Stimulated activated CD8-positive, alpha-beta memory T cell treated with anti-CD3 and anti-CD28 coated beads, Interleukin-7, amount 100 ng/mL, for 24 hours (primary cell): ENCODE measurements around the gene DNAL1.
"Not testable (repeated sequence)": the region's sequence is repeated elsewhere in the genome, so short reads cannot be mapped to it uniquely, and the experiment has no call there.

Source experiments
- DNase-seq: peaks from one replicate; pipeline ENCODE4 v3.0.0-alpha.2; 2020; ENCODE audit warnings: low read depth

The DNAL1 gene

GRCh38 chr14:73640796-73641365 lies 3.9 kb upstream of the DNAL1 start:
- DNase-seq, result no peak

DNA sequence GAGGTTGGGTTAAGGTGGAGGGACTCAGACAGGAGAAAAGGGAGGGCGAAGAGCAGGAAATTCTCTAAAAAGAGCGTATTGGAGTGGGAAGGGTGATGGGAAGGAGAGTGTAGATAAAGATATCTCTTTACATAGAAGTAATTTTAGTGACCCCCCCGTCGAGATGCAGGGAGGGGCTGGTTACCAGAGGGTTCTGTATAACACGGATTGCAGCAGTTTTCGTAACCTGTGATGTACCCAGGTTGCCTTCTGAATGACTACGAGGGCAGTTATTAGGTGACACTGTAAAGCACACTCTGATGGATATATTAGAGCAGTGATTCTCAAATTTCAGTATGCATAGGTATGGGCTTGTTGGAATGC lies 443 bp downstream of the DNAL1 start:
- no peak for DNase-seq

GRCh38 chr14:73651005-73651404 lies 6.2 kb downstream of the DNAL1 start:
- DNase-seq, result no peak

DNA sequence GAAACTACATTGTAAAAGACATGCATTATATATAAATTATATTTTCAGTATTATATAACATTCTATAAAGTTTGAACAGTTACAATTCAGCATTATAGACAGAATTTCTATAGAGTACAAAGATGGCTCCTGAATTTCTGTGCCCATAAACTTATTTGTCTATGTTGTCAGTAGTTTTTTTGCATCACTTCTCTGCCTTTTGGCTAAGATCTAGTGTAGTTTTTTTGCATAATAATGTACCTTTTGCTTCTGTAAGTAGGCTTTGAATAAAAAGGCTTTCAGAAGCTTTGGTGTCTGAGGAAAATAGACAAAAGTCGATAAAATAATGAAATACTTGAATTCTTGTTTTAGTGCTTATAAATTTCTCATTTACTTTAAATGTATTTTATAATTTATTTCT lies 11.1 kb downstream of the DNAL1 start:
- DNase-seq, result no peak

GRCh38 chr14:73659202-73659601 lies 14.4 kb downstream of the DNAL1 start:
- DNase-seq, result not testable (repeated sequence)

- no peak for DNase-seq
Observed at GRCh38 chr14:73660511-73660910, 15.7 kb downstream of the DNAL1 start.

GRCh38 chr14:73661872-73662271 lies 17.1 kb downstream of the DNAL1 start:
- DNase-seq, result no peak

DNA sequence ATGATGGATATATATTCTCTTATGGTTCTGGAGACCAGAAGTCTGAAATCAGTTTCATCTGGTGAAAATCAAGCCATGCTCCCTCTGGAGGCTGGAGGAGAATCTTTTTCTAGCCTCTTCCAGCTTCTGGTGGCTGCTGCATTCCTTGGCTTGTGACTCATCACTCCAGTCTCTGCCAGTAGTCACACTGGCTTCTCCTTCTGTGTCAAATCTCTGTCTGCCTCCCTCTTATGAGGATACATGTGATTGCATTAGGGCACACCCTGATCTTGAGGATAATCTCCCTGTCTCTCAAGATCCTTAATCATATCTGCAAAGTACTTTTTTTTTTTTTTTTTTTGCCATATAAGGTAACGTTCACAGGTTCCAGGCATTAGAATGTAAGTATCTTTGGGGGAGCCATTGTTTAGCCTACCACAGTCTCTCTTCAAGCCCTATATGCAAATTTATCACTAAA lies 17.7 kb downstream of the DNAL1 start:
- no peak for DNase-seq

GRCh38 chr14:73663548-73664212 lies 18.9 kb downstream of the DNAL1 start:
- DNase-seq, result no peak

GRCh38 chr14:73665130-73665529 lies 20.3 kb downstream of the DNAL1 start:
- DNase-seq, result no peak

- DNase-seq, result no peak
Observed at GRCh38 chr14:73666583-73666982, 21.8 kb downstream of the DNAL1 start.

DNA sequence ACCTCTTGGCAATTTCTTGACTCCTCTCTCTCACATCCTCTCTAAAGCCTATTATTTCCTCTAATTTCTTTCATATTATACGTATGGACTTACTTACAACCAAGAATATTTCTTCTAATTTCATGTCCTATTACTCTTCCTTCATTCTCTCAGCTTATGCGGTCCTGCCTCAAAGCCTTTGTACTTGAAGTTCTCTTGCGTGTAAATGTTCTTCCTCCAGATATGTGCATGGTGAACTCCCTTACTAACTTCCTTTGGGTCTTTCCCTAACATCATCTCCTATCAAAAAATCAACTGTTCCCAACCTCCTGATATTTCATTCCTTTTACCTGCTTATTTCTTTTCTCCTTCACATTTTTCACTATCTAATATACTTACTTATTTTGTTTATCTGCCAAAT lies 23.1 kb downstream of the DNAL1 start:
- DNase-seq, result no peak

DNA sequence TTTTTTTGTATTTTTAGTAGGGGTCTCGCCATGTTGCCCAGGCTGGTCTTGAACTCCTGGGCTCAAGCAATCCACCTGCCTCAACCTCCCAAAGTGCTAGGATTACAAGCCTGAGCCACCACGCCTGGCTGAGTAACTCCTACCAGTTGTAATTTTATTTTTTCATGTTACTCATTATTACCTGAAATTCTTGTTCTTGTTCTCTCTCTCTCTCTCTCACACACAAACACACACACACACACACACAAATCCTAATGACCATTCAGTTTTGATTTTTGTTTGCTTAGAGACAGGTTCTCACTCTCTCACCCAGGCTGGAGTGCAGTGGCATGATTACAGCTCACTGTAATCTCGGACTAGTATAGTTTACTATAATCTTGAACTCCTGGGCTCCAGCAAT lies 30.2 kb downstream of the DNAL1 start:
- DNase-seq, result no peak

GRCh38 chr14:73678698-73679097 lies 33.9 kb downstream of the DNAL1 start:
- DNase-seq, result no peak

DNA sequence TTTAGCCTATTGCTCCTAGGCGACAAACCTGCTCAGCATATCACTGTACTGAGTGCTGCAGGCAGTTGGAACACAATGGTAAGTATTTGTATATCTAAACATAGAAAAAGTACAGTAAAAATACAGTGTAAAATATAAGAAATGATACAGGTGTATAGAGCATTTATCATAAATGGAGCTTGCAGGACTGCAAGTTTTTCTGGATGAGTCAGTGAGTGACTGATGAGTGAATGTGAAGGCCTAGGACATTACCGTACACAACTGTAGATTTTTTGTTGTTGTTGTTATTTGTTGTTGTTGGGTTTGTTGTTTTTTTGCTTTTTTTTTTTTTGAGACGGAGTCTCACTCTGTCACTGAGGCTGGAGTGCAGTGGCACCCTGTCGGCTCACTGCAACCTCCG lies 36.0 kb downstream of the DNAL1 start:
- no peak for DNase-seq

- no peak for DNase-seq
Observed at GRCh38 chr14:73684627-73685026, 39.8 kb downstream of the DNAL1 start.

DNA sequence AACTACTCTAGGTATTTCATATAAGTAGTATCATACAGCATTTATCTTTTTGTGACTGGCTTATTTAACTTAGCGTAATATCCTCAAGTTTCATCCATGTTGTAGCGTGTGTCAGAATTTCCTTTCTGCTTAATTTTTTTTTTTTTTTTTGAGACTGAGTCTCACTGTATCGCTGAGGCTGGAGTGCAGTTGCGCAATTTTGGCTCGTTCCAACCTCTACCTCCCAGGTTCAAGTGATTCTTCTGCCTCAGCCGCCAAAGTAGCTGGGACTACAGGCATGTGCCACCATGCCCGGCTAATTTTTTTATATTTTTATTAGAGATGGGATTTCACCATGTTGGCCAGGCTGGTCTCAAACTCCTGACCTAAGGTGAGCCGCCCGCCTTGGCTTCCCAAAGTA lies 40.5 kb downstream of the DNAL1 start:
- no peak for DNase-seq

- DNase-seq, result no peak
Observed at GRCh38 chr14:73686901-73687300, 42.1 kb downstream of the DNAL1 start.

DNA sequence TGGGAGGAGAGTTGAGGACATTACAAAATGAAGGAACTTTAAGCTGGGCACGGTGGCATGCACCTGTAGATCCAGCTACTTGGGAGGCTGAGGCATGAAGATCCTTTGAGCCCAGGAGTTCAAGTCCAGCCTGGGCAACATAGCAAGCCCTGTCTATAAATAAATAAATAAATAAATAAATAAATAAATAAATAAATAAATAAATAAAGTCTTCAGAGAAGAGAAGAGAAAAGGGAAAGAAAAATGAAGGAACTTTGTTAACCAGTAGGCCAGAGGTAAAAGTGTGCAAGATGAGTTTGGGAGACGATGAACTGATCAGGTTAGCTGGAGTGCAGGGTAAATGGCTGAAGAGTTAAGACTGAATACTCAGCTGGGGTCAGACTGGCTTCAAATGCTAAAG lies 49.3 kb downstream of the DNAL1 start:
- no peak for DNase-seq

DNA sequence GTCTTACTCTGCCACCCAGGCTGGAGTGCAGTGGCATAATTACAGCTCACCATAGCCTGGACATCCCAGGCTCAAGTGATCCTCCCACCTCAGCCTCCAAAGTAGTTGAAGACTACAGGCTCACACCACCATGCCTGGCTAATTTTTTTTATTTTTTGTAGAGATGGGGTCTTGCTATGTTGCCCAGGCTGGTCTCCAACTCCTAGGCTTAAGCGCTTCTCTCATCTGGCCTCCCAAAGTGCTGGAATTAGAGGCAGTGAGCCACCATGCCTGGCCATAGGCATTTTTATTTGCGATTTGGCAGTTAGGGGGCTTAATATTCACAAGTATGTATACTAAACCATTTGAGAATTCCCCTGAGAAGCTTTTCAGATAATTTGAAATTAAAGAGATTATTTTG lies 50.3 kb downstream of the DNAL1 start:
- DNase-seq, result no peak

- DNase-seq, result no peak
Observed at GRCh38 chr14:73695997-73696396, 51.2 kb downstream of the DNAL1 start.

GRCh38 chr14:73696466-73697400 lies 51.9 kb downstream of the DNAL1 start:
- no peak for DNase-seq

DNA sequence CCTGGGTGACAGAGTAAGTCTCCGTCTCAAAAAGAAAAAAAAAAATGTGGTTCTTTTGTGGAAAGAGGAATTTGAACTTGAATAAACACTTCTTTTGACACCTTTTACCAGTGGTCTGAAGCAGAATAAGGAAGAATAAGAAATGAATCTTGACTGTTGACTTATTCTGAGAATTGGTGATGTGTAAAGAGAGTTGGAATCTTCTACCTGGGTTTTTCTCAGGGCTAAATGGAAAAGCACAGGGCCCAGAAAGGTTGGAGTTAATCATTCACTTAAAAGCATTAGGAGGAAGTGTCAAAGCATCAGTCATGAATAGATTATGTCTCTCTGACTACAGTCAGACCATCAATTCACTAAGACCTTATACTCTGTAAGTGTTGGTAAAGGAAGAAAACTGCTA lies 55.5 kb downstream of the DNAL1 start:
- no peak for DNase-seq
